Measurements from ENCODE around the gene ST3GAL4.
"Not testable (repeated sequence)": the region's sequence is repeated elsewhere in the genome, so short reads cannot be mapped to it uniquely, and the experiment has no call there.

The ST3GAL4 gene

GRCh38 chr11:126385991-126386728 is 30.7 kb downstream of the ST3GAL4 start:
- Histone ChIP-seq H3K4me3 (ENCODE audit: severe bottlenecking) (no peak overlapping the region), H3K4me1 (ENCODE audit: insufficient read depth, poor library complexity, severe bottlenecking) (peaks cover 31% of the 10 kb centered on the region), H3K27me3 (ENCODE audit: insufficient read depth, poor library complexity, severe bottlenecking) (no peaks in the 10 kb centered on the region), H3K36me3 (ENCODE audit: low read depth) (no peaks in the 10 kb centered on the region), H3K9me3 (ENCODE audit: severe bottlenecking) (no peaks in the 10 kb centered on the region), H3K27ac (ENCODE audit: poor library complexity, severe bottlenecking) (peak overlapping the region; percentile 65)
- ATAC-seq (ENCODE audit: low read depth) (no peak), DNase-seq (ENCODE audit: low spot score) (no peak)
- no peak for TF ChIP-seq CTCF (IDR thresholded peaks at IDR 0.05; ENCODE audit: poor library complexity, severe bottlenecking)

- peak overlapping the region; percentile 65 for H3K27ac ChIP-seq (ENCODE audit: poor library complexity, severe bottlenecking)
- peak; percentile 74 for ATAC-seq (ENCODE audit: low read depth)
- DNase-seq (ENCODE audit: low spot score) = not testable (repeated sequence)
Observed at GRCh38 chr11:126386729-126387071, 31.2 kb downstream of the ST3GAL4 start.

GRCh38 chr11:126387857-126388256 is 32.4 kb downstream of the ST3GAL4 start:
- peak overlapping the region; percentile 65 for H3K27ac ChIP-seq (ENCODE audit: poor library complexity, severe bottlenecking)
- H3K4me3 ChIP-seq (ENCODE audit: severe bottlenecking) = no peak overlapping the region
- ATAC-seq (ENCODE audit: low read depth) = no peak
- no peaks in the 10 kb centered on the region for H3K27me3 ChIP-seq (ENCODE audit: insufficient read depth, poor library complexity, severe bottlenecking)
- no peaks in the 10 kb centered on the region for H3K9me3 ChIP-seq (ENCODE audit: severe bottlenecking)
- H3K4me1 ChIP-seq (ENCODE audit: insufficient read depth, poor library complexity, severe bottlenecking) = peaks cover 42% of the 10 kb centered on the region
- H3K36me3 ChIP-seq (ENCODE audit: low read depth) = no peaks in the 10 kb centered on the region
- TF ChIP-seq CTCF (IDR thresholded peaks at IDR 0.05; ENCODE audit: poor library complexity, severe bottlenecking) = no peak
- DNase-seq (ENCODE audit: low spot score) = no peak

More at GRCh38 chr11:126386729-126387071, 31.2 kb downstream of the ST3GAL4 start:
- H3K4me1 ChIP-seq (ENCODE audit: insufficient read depth, poor library complexity, severe bottlenecking) = peaks cover 32% of the 10 kb centered on the region
- not testable (repeated sequence) for H3K9me3 ChIP-seq (ENCODE audit: severe bottlenecking); H3K36me3 ChIP-seq (ENCODE audit: low read depth); H3K27me3 ChIP-seq (ENCODE audit: insufficient read depth, poor library complexity, severe bottlenecking); H3K4me3 ChIP-seq (ENCODE audit: severe bottlenecking)

GRCh38 chr11:126390272-126390867 is 34.9 kb downstream of the ST3GAL4 start:
- no peaks in the 10 kb centered on the region for H3K36me3 ChIP-seq (ENCODE audit: low read depth)
- no peak overlapping the region for H3K4me3 ChIP-seq (ENCODE audit: severe bottlenecking)
- H3K9me3 ChIP-seq (ENCODE audit: severe bottlenecking) = no peaks in the 10 kb centered on the region
- no peak for TF ChIP-seq CTCF (IDR thresholded peaks at IDR 0.05; ENCODE audit: poor library complexity, severe bottlenecking)
- DNase-seq (ENCODE audit: low spot score) (no peak), ATAC-seq (ENCODE audit: low read depth) (no peak)
- peaks cover 57% of the 10 kb centered on the region for H3K4me1 ChIP-seq (ENCODE audit: insufficient read depth, poor library complexity, severe bottlenecking)
- H3K27ac ChIP-seq (ENCODE audit: poor library complexity, severe bottlenecking) = no peak overlapping the region
- no peaks in the 10 kb centered on the region for H3K27me3 ChIP-seq (ENCODE audit: insufficient read depth, poor library complexity, severe bottlenecking)

- Histone ChIP-seq H3K36me3 (ENCODE audit: low read depth) (0 out of 2 replicates have a peak, but pooled peaks cover 3% of the 10 kb centered on the region), H3K27ac (ENCODE audit: poor library complexity, severe bottlenecking) (peak overlapping the region; percentile 94), H3K4me1 (ENCODE audit: insufficient read depth, poor library complexity, severe bottlenecking) (peaks cover 54% of the 10 kb centered on the region), H3K27me3 (ENCODE audit: insufficient read depth, poor library complexity, severe bottlenecking) (no peaks in the 10 kb centered on the region), H3K9me3 (ENCODE audit: severe bottlenecking) (no peaks in the 10 kb centered on the region), H3K4me3 (ENCODE audit: severe bottlenecking) (no peak overlapping the region)
- no peak for TF ChIP-seq CTCF (IDR thresholded peaks at IDR 0.05; ENCODE audit: poor library complexity, severe bottlenecking)
- ATAC-seq (ENCODE audit: low read depth) (no peak), DNase-seq (ENCODE audit: low spot score) (peak; percentile 39)
Observed at GRCh38 chr11:126391286-126391954, 35.9 kb downstream of the ST3GAL4 start.
